ENCODE results near the gene ALPL.

ALPL gene

GRCh38 chr1:21621761-21622436 is 112.7 kb downstream of the ALPL start:
- DNase-seq: no peak

- peak; percentile 59 for DNase-seq
Measured at GRCh38 chr1:21622466-21623315, 113.5 kb downstream of the ALPL start.

- no peak for DNase-seq
Measured at GRCh38 chr1:21623410-21623961, 114.3 kb downstream of the ALPL start.

GRCh38 chr1:21624571-21625389 is 115.6 kb downstream of the ALPL start:
- no peak for DNase-seq

GRCh38 chr1:21625390-21626190 is 116.4 kb downstream of the ALPL start:
- DNase-seq: no peak

GRCh38 chr1:21626921-21627339 is 117.7 kb downstream of the ALPL start:
- DNase-seq: no peak
